Hematopoietic multipotent progenitor cell treated with erythropoietin and hydrocortisone succinate and interleukin-3 and kit ligand, for 15 days (in vitro differentiated cells): Measurements from ENCODE around the gene BMPR1A.

Source experiments
- DNase-seq: peaks from one replicate; pipeline ENCODE4 v3.0.0-alpha.2; 2015; ENCODE audit warnings: low spot score

Gene BMPR1A

DNA sequence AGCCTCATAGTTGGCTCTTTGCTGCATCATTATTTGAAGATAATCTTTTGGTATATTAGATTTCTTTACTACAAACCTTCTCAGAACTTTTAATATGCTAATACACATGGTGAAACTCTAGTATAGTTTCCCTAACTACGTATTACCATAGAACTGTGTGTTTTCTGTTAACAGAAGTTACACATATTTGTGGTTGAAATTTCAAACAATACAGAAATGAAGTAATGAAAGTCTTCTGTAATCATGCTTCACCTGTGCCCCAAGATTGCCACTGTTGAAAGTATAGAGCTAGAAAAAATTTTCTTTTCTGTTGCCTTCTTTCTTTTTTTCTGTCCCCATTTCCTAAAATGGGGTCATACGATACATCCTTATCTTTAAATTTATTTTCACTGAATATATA, 9.1 kb downstream of the BMPR1A start:
- no peak for DNase-seq

DNA sequence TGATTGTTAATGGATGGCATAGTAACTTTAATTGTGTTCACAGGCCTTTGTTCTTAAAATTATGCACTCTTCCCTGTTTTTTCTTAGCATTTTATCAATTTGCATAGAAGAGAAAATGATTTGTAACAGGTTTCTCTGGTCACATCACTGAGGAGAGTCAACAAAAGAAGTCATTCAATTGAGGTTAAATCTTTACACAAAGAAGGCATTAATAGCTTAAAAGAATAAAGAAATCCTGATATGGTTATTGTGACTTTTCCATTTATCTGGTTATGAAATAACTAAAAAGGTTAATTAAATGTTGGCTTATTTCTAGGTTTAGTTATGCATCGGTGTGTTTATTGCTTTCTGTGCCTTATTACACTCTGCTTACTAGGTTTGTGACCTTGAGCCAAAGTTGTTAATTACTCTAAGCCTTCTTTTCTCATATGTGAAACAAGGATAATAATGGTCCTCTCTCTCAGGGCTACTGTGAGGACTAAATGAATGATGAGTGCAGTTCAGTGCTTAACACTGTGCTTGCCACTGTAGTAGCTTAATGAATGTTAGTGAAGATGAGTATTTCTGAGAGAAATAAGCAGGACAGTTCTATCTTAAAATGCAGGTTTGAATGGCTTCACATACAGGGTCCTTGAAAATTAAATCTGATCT, 12.1 kb downstream of the BMPR1A start:
- no peak for DNase-seq

DNA sequence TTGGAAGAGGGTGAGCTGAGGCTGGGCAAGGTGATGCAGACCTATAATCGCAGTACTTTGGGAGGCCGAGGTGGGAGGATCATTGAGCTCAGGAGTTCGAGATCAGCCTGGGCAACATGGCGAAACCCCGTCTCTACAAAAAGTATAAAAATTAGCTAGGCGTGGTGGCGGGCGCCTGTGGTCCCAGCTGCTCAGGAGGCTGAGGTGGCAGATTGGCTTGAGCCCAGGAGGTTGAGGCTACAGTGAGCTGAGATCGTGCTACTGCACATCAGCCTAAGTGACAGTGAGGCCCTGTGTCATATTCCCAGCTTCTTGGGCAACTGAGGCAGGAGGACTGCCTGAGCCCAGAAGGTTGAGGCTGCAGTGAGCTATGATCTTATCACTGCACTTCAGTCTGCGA, 13.6 kb downstream of the BMPR1A start:
- no peak for DNase-seq

- no peak for DNase-seq
These were observed 14.1 kb downstream of the BMPR1A start for GRCh38 chr10:86770412-86770960.

DNA sequence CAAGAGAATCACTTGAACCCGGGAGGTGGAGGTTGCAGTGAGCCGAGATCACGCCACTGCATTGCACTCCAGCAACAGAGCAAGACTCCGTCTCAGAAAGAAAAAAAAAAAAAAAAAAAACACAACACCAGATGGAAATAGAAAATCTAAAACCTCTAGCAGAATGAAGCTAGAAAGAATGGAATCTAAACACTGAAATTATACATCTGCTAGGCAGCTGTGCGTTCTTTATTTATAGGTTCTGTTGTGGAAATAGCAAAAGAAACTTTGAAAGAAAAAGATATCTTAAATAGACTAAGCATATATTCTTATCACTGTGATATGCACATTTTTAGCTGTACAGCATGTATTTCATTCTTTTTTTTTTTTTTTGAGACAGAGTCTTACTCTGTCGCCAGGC, 17.1 kb downstream of the BMPR1A start:
- no peak for DNase-seq

GRCh38 chr10:86775056-86775869, 18.8 kb downstream of the BMPR1A start:
- DNase-seq: peak; percentile 15

DNA sequence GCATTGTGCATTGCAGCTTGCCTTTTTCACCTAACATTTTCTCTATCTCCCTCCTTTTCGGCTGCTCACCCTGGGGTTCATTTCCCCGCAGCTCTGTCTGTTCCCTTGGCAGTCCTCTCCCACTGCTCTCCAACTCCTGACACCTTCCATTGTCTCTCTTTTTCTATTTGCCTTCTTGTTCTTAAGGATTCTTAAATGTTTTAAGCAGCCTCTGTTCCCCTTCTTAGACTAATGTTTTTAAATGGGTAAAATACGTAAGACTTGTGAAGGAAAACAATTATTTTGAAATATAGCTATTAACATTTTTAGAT, 19.4 kb downstream of the BMPR1A start:
- DNase-seq: no peak

- no peak for DNase-seq
These were observed 23.0 kb downstream of the BMPR1A start for GRCh38 chr10:86779220-86780017.

DNA sequence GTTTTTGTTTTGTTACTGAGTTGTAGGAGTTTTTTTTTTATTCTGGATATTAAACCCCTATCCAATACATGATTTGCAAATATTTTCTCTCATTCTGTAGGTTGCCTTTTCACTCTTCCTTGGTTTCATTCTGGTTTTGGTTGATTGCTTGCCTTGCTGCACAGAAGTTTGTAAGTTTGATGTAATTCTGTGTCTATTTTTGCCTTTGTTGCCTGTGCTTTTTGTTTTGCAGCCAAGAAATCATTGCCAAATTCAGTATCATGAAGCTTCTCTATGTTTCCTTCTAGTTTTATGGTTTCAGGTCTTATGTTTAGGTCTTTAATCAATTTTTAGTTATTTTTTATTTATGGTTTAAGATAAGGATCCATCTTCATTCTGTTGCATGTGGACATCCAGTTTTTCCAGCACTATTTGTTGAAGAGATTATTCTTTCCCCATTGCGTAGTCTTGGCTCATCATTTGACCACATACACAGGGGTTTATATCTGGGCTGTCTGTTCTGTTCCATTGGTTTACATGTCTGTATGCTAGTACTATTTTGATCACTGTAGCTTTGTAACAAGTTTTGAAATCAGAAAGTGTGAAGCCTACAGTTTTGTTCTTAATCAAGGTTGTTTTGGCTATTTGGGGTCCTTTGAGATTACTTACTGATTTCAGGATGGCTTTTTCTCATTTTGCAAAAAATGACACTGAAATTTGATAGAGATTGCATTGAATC, 26.4 kb downstream of the BMPR1A start:
- DNase-seq: no peak

- no peak for DNase-seq
These were observed 28.6 kb downstream of the BMPR1A start for GRCh38 chr10:86785037-86785436.

DNA sequence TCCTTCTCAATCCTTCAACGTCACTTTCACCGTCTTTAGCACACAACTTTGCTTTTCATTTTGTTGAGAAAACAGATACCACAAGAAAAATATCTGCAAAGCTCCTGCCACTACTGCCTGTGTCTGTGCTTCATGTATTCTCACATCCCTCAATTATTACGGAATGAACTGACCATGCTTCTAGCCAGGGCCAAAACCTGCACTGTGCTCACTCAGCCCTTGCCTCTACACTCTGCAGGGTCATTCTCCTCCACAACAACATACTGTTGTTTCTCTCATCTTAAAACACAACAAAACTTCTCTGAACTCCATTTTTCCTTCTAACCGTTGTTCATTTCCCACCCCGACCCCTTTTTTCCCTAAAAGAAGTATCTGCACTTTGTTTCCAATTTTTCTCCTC, 29.5 kb downstream of the BMPR1A start:
- no peak for DNase-seq

GRCh38 chr10:86786368-86786767, 29.9 kb downstream of the BMPR1A start:
- DNase-seq: no peak

GRCh38 chr10:86790394-86790793, 34.0 kb downstream of the BMPR1A start:
- no peak for DNase-seq

DNA sequence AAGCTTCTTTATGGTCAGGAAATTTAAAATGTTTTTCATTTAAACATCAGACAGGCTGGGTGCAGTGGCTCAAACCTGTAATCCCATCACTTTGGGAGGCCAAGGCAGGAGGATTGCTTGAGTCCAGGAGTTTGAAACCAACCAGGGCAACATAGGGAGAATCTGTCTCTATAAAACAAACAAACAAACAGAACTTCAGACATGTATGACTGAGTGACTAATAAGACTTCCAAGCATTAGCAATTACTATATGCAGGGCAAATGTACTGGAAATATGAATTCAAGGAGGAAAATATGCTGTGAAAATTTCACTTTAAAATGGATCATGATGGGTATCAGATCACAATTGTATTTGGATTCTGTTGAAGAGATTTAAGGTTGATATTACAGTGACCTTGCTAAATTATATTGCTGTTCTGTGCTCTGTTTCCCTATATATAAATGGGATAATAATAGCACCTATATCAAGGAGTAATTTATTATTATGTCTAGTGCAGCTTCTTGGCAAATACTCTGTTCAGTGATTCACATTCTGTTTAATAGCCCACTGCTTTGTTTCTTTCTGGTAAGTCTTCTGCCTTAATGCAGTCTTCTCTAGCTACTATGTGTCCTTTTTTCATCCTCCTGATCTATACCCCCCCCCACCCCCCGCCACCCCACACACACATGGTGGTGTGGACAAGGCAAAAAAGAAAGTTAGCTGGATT, 36.2 kb downstream of the BMPR1A start:
- DNase-seq: no peak

GRCh38 chr10:86793696-86794095, 37.3 kb downstream of the BMPR1A start:
- DNase-seq: no peak

GRCh38 chr10:86795353-86795752, 38.9 kb downstream of the BMPR1A start:
- no peak for DNase-seq

DNA sequence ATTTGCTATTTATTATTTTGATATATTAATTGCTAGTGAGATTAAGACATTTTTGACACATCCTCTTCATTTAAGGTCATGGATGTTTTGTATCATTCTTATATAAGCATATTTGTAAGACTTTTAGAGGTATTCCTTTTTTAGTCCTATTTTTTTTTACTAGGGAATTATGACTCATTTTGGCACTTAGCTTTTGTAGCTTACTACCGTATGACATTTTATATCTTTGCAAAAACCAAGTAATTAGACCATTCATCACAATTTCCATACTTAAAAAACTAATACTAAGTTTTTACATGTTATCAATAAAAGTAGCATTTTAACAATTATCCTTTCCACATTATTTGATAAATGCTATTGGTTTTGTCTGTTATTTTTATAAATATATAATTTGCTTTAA, 41.6 kb downstream of the BMPR1A start:
- no peak for DNase-seq

DNA sequence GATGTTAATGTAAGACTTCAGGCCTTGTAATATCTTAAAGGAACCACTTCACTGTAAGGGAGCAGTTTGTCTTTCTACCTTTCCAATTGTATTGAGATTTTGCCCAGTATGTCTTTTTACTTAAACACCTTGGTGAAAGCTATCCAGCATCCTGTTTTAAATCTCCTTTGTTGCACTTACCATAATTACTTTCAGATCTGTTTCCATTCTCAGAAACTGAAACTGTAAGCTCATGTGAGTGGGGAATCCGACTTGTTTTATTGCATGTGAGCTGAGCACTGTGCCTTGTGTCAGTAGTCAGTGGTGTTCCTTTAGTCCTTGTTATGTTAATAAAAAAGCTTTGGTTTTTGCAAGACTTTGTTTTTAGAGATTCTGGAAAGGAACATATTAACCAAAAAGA, 42.2 kb downstream of the BMPR1A start:
- no peak for DNase-seq

GRCh38 chr10:86799188-86799845, 42.9 kb downstream of the BMPR1A start:
- DNase-seq: no peak

DNA sequence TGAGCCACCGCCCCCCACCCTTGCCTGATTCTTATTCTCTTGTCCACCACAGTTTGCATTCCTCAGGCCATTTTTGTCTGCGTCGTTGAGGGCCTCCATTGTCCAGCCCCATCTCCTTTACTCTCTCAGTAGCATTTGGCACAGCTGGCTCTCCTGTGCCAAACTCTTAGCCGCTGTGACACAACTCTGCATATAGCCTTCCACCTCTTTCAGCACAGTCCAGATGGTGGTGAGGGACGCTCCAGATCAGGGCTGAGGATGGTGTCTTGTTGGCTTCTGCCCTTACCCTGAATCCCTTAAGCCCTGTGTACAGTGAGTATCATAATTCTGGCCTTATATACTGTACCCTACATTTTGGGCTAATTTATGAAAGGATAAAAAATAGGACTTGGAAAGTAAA, 45.6 kb downstream of the BMPR1A start:
- no peak for DNase-seq
